GM23248 (cell line): ENCODE results near the gene CLOCK.

Experiments used
- EZH2 ChIP-seq: fragments of 200-600 bp; sonication (generic); IDR thresholded peaks from 2 replicates; pipeline ENCODE4 v1.6.1; 2018; ENCODE audit warnings: antibody characterized with exemption, mild to moderate bottlenecking; ENCODE audit not compliant: insufficient read depth, poor library complexity, severe bottlenecking
- EZH2phosphoT487 ChIP-seq: fragments of 200-600 bp; sonication (generic); IDR thresholded peaks from 2 replicates; pipeline ENCODE4 v1.6.1; 2018; ENCODE audit warnings: antibody characterized with exemption, moderate library complexity, mild to moderate bottlenecking, low read depth; ENCODE audit not compliant: insufficient read depth

DNA sequence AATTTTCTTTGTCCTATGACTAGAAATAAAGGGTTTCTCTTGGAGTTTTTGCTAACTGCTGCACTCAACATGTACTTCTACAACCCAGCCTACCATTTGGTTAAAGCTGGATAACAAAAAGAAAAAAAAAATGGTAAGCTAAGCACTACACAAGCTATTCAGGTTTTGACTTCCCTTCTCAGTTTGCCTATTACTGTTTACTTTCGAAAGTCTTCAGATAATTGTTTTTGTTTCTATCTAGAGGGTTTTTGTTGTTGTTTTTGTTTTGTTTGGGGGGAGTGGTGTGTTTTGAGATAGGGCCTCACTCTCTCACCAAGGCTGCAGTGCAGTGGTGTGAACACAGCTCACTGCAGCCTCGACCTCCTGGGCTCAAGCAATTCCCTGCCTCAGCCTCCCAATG is 46.6 kb downstream of the CLOCK start:
- TF ChIP-seq EZH2 (no peak), EZH2phosphoT487 (no peak)
